Measurements from ENCODE around the gene HMGCLL1. TPM values are rescaled to one million over a fixed set of nuclear protein-coding genes. Genes with fewer than 3 reads are reported as not detected.

HMGCLL1 gene
- total RNA-seq = not detected

- peaks cover 10 to 18% of the 10 kb centered on the region in 2 donors for H3K9me3 Mint-ChIP-seq
- peak in 1 of 2 donors; percentile 1 for DNase-seq (ENCODE audit: low spot score in 2 of 2)
- H3K36me3 Mint-ChIP-seq = peaks cover 5 to 14% of the 10 kb centered on the region in 2 donors
- H3K27ac Mint-ChIP-seq = no peak within 1 kb of the TSS
- ATAC-seq = no peak
Observed at GRCh38 chr6:55578537-55579363, at the start of gene HMGCLL1. TSS of gene HMGCLL1 (minus strand) at chr6:55579192. CDS start at chr6:55579055, 137 bp downstream.

DNA sequence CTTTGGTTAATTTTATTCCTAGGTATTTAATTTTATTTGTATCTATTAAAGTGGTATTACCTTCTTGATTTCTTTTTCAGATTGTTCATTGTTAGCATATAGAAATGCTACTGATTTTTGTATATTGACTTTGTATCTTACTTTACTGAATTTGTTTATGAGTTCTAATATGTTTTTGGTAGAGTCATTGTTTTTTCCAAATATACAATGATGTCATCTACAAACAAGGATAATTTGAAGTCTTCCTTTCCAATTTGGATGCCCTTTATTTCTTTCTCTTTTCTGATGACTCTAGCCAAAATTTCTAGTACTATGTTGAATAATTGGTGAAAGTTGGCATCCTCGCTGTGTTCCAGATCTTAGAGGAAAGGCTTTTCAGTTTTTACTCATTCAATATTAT is 43.0 kb upstream of the HMGCLL1 start:
- Mint-ChIP-seq H3K36me3 (peaks cover 0 to 7% of the 10 kb centered on the region in 2 donors), H3K9me3 (peaks cover 3 to 23% of the 10 kb centered on the region in 2 donors), H3K27ac (no peak overlapping the region)
- ATAC-seq (no peak), DNase-seq (ENCODE audit: low spot score in 2 of 2) (no peak)

GRCh38 chr6:55621244-55621643 is 42.3 kb upstream of the HMGCLL1 start:
- peaks cover 0 to 7% of the 10 kb centered on the region in 2 donors for H3K36me3 Mint-ChIP-seq
- no peak for ATAC-seq
- no peak overlapping the region for H3K27ac Mint-ChIP-seq
- no peak for DNase-seq (ENCODE audit: low spot score in 2 of 2)
- peaks cover 3 to 20% of the 10 kb centered on the region in 2 donors for H3K9me3 Mint-ChIP-seq

- DNase-seq (ENCODE audit: low spot score in 2 of 2) (no peak), ATAC-seq (no peak)
- Mint-ChIP-seq H3K36me3 (peaks cover 0 to 7% of the 10 kb centered on the region in 2 donors), H3K27ac (no peak overlapping the region), H3K9me3 (peaks cover 16 to 23% of the 10 kb centered on the region in 2 donors)
Observed at GRCh38 chr6:55617272-55617671, 38.3 kb upstream of the HMGCLL1 start.

GRCh38 chr6:55604021-55604420 is 25.0 kb upstream of the HMGCLL1 start:
- no peak overlapping the region for H3K27ac Mint-ChIP-seq
- DNase-seq (ENCODE audit: low spot score in 2 of 2) (no peak), ATAC-seq (no peak)
- peaks cover 9 to 11% of the 10 kb centered on the region in 2 donors for H3K9me3 Mint-ChIP-seq
- H3K36me3 Mint-ChIP-seq = no peaks in the 10 kb centered on the region

DNA sequence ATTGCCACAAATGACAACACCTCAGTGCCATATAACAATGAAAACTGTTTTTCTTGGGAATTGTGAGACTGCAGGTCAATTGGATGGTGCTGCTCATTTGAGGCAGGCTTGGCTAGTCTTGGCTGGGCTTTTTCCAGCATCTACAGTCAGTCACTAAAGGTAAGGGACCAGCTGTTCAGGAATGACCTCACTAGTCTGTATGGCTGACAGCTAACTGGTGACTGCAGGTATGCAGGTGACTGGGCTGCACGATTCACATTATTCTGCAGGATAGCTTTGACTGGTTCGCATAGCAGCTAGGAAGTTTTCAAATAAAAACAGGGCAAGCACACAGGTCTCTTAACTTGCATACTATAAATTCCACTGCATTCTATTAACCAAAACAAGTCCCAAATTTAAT is 22.1 kb upstream of the HMGCLL1 start:
- DNase-seq (ENCODE audit: low spot score in 2 of 2) (no peak), ATAC-seq (no peak)
- H3K27ac Mint-ChIP-seq = no peak overlapping the region
- peaks cover 0 to 4% of the 10 kb centered on the region in 2 donors for H3K9me3 Mint-ChIP-seq
- H3K36me3 Mint-ChIP-seq = no peaks in the 10 kb centered on the region

DNA sequence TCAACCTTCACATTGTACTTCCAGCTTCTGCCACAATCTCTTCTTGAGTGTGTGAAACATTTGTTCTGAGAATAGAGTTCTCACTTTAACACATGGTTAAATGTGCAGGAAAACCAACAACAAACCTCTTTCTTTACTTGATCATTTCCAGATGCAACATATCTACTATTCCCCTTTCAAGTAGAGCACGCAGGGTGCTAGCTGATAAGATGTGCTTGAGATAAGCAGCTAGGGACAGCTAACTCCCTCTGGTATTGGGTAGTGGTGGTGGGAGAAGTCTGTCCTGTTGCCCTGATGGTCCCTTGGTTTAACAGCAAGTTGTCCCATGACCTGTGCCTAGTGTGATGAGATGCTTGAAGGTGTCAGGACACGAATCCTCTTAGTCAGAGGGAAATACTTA is 15.4 kb upstream of the HMGCLL1 start:
- ATAC-seq (no peak), DNase-seq (ENCODE audit: low spot score in 2 of 2) (no peak)
- H3K27ac Mint-ChIP-seq = no peak overlapping the region
- H3K36me3 Mint-ChIP-seq = no peaks in the 10 kb centered on the region
- peaks cover 4 to 12% of the 10 kb centered on the region in 2 donors for H3K9me3 Mint-ChIP-seq

- H3K9me3 Mint-ChIP-seq = peaks cover 5 to 18% of the 10 kb centered on the region in 2 donors
- H3K36me3 Mint-ChIP-seq = peaks cover 0 to 6% of the 10 kb centered on the region in 2 donors
- ATAC-seq (no peak), DNase-seq (ENCODE audit: low spot score in 2 of 2) (no peak)
- no peak overlapping the region for H3K27ac Mint-ChIP-seq
Observed at GRCh38 chr6:55584654-55585354, 5.8 kb upstream of the HMGCLL1 start.

GRCh38 chr6:55576811-55577210 is 2.2 kb downstream of the HMGCLL1 start:
- H3K9me3 Mint-ChIP-seq = peaks cover 13 to 18% of the 10 kb centered on the region in 2 donors
- DNase-seq (ENCODE audit: low spot score in 2 of 2) = no peak
- H3K36me3 Mint-ChIP-seq = peaks cover 5 to 14% of the 10 kb centered on the region in 2 donors
- H3K27ac Mint-ChIP-seq = no peak overlapping the region
- no peak for ATAC-seq

DNA sequence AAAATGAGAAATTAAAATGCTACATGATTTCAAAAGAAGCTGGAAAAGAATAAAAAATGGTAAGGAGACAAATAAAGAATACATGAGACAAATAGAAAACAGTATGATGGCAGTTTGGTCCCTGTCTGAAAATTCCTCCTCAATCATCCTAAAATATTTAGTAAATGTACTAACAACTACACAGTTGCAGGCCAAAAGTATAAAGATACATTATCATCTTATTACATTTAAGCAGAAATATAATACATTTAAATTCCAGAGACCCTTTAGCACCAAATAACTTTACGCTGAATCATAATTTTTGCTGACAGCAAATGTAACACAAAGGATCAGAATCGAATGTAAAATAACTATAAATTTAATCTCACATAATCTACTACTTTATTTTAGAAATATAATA is 4.4 kb downstream of the HMGCLL1 start:
- no peak overlapping the region for H3K27ac Mint-ChIP-seq

DNA sequence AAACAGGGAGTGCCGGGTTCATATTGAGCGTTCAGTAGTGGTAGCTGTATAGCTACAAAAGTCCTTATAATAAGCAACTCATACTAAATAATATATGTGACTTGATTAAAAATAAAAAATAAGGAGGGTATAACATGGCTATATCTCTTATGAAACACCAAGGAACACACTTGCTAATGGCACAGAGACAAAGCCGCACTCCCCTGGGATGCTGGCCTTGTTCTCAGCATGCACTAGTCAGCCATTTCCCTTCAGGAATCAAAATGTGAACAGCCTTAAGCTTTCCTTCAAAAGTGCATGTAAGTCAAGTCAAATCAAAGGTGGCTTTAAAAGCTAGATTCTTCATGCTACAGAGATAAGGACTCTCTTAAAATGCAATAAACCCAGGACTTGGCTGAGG is 9.4 kb downstream of the HMGCLL1 start:
- no peak for DNase-seq (ENCODE audit: low spot score in 2 of 2)
- Mint-ChIP-seq H3K27ac (no peak overlapping the region), H3K9me3 (peaks cover 9 to 10% of the 10 kb centered on the region in 2 donors), H3K36me3 (no peaks in the 10 kb centered on the region)
- ATAC-seq = no peak

More for the DNA sequence above, 4.4 kb downstream of the HMGCLL1 start:
- Mint-ChIP-seq H3K36me3 (peaks cover 5 to 14% of the 10 kb centered on the region in 2 donors), H3K9me3 (peaks cover 14% of the 10 kb centered on the region in 2 donors)
- DNase-seq (ENCODE audit: low spot score in 2 of 2) (no peak), ATAC-seq (no peak)

DNA sequence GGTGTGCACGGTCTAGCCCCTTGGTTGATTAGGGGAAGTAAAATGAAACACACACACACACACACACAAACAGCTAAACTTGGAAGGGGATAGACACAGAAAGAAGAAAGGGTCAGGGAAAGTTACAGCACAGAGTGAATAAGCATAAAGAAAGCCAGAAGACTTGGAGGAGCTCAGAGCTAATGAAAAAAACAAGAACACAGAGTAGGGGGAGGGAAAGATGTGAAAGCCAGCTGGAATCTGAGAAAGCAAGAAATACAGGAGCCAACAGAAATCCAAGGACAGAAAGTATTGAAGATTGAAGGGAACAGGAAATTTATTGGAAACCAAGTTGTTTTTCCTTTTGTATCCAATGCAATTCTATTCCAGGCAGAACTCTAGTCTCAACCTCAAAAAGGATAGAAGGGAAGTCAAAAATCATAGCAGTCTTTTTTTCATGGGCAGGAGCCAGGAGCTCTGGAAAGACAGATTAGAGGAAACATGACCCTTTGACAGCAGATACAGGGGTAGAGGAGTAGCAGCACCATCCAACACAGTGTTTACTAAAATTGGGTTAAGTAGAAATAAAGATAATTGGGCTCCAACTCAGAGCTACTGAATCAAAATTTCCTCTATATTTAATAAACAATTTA is 10.1 kb downstream of the HMGCLL1 start:
- no peak overlapping the region for H3K27ac Mint-ChIP-seq
- H3K36me3 Mint-ChIP-seq = no peaks in the 10 kb centered on the region
- no peak for ATAC-seq
- peaks cover 9 to 10% of the 10 kb centered on the region in 2 donors for H3K9me3 Mint-ChIP-seq
- no peak for DNase-seq (ENCODE audit: low spot score in 2 of 2)

GRCh38 chr6:55567558-55567957 is 11.4 kb downstream of the HMGCLL1 start:
- no peak for ATAC-seq
- H3K27ac Mint-ChIP-seq = no peak overlapping the region
- no peak for DNase-seq (ENCODE audit: low spot score in 2 of 2)
- H3K36me3 Mint-ChIP-seq = no peaks in the 10 kb centered on the region
- peaks cover 9 to 10% of the 10 kb centered on the region in 2 donors for H3K9me3 Mint-ChIP-seq

DNA sequence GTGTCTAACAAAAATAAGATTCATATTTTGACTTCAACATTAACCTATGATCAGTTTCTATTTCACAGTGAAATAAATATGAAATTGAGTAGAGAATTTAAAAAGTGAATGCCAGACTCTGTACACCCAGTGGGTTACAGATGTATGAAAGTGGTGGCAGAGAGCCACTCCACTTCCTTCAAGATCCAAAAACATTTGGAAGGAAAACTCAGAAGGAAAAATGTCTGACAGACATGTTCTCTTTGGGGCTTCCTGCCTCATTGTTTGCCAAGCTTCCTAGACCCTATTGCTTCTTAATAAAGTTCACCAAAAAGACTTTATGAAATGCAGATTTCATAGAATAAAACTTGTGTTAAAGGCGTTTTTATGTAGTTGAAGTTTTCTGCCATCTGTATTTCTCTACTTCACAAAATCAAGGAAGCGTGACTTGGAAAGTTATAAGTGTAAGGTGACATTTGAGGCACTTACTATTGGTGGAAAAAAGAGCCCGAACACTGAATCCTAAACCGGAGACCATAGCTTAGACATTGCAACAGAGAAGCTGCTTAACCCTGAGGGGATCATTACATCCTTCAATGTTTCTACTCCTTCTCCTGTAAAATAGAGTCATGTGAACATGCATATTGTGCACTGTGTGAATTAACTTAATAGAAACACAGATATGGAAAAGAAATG is 12.8 kb downstream of the HMGCLL1 start:
- Mint-ChIP-seq H3K36me3 (no peaks in the 10 kb centered on the region), H3K27ac (no peak overlapping the region), H3K9me3 (peaks cover 5 to 6% of the 10 kb centered on the region in 2 donors)
- no peak for ATAC-seq
- DNase-seq (ENCODE audit: low spot score in 2 of 2) = no peak

DNA sequence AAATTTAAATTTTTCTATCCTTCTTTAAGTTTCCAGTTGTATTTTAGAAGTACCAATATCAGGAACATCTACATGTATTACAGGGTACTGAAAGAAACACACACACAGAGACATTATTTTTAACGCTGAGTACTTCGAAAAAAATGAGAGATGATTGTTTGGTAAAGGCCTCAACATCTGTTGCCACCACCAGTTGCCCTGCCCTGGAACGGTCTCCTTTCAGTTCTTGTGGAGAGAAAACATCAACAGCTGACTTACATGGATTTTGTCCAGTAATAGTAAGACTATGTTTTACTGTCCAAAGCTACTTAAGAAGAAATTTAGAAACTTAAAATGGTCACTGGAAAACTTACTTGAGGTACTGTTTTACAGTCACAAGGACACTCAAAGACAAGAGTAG is 16.7 kb downstream of the HMGCLL1 start:
- Mint-ChIP-seq H3K9me3 (peaks cover 0 to 5% of the 10 kb centered on the region in 2 donors), H3K36me3 (no peaks in the 10 kb centered on the region), H3K27ac (no peak overlapping the region)
- DNase-seq (ENCODE audit: low spot score in 2 of 2) (no peak), ATAC-seq (no peak)

GRCh38 chr6:55560290-55560885 is 18.6 kb downstream of the HMGCLL1 start:
- DNase-seq (ENCODE audit: low spot score in 2 of 2) = no peak
- no peaks in the 10 kb centered on the region for H3K36me3 Mint-ChIP-seq
- H3K27ac Mint-ChIP-seq = no peak overlapping the region
- peaks cover 0 to 5% of the 10 kb centered on the region in 2 donors for H3K9me3 Mint-ChIP-seq
- ATAC-seq = no peak

All from activated naive CD4-positive, alpha-beta T cell treated with anti-CD3 and anti-CD28 coated beads, Interleukin-2, amount 50 U/mL, for 72 hours (primary cell).